Erythroblast (primary cell): ENCODE data around the gene GCK.

Experiments used
- GATA1 ChIP-seq: IDR thresholded peaks from 2 replicates; pipeline ENCODE4 v1.6.1; 2011; ENCODE audit warnings: low read depth, mild to moderate bottlenecking, control low read depth, low read length, moderate library complexity
- POLR2A ChIP-seq: IDR thresholded peaks from 2 replicates; pipeline ENCODE4 v1.6.1; 2011; ENCODE audit warnings: mild to moderate bottlenecking, low read length

GRCh38 chr7:44187636-44188416 is 1.4 kb downstream of the GCK start:
- TF ChIP-seq POLR2A, result no peak
- no peak for TF ChIP-seq GATA1
